Activated CD4-positive, alpha-beta T cell treated with anti-CD3 and anti-CD28 coated beads for 36 hours (primary cell): ENCODE data around the gene COL8A2. TPM values are rescaled to one million over a fixed set of nuclear protein-coding genes. Genes with fewer than 3 reads are reported as not detected.
"Not testable (repeated sequence)": the region's sequence is repeated elsewhere in the genome, so short reads cannot be mapped to it uniquely, and the experiment has no call there.

Experiments used
- ATAC-seq: fragments of 200-7000 bp; cut with Tn5 transposase; one replicate; pipeline ENCODE4 v1.10.0; 2021; ENCODE audit warnings: mild to moderate bottlenecking, moderate library complexity
- CTCF ChIA-PET: fragments of 350-600 bp; sonication (Branson Sonifier 250); formaldehyde crosslinking; loops from one replicate; lab custom pipeline; 2021; ENCODE audit warnings: antibody characterized with exemption; lab: Charles Lee
- POLR2A ChIA-PET: fragments of 350-600 bp; sonication (Branson Sonifier 250); formaldehyde crosslinking; loops from one replicate; lab custom pipeline; 2021; ENCODE audit warnings: antibody characterized with exemption, inconsistent platforms; lab: Charles Lee
- DNase-seq: peaks from one replicate; pipeline ENCODE4 v3.0.0-alpha.2; 2020
- H3K27ac Mint-ChIP-seq: one replicate; pipeline ENCODE4 v1.8.0; 2021; ENCODE audit warnings: mixed read lengths
- H3K27me3 Mint-ChIP-seq: one replicate; pipeline ENCODE4 v1.8.0; 2021; ENCODE audit warnings: mixed read lengths
- H3K36me3 Mint-ChIP-seq: one replicate; pipeline ENCODE4 v1.8.0; 2021; ENCODE audit warnings: low read depth, mixed read lengths
- H3K4me1 Mint-ChIP-seq: one replicate; pipeline ENCODE4 v1.8.0; 2021; ENCODE audit warnings: mixed read lengths
- H3K4me3 Mint-ChIP-seq: one replicate; pipeline ENCODE4 v1.8.0; 2021; ENCODE audit warnings: mild to moderate bottlenecking, moderate library complexity, mixed read lengths
- H3K9me3 Mint-ChIP-seq: one replicate; pipeline ENCODE4 v1.8.0; 2021; ENCODE audit warnings: low read depth, mixed read lengths
- intact Hi-C, 2 experiments: fragments of 100-400 bp; cut with DNase I in 1 of 2; cut with micrococcal nuclease in 1 of 2; formaldehyde crosslinking; loops; one replicate each; pipeline versions ENCODE4 v1.14.2 to v1.15.1; 2022 to 2024; cut with DNase I, micrococcal nuclease
- total RNA-seq, 2 experiments: library from RNA; stranded (reverse); gene quantifications; one replicate each; pipeline ENCODE4 v1.2.3, GENCODE V29; 2021

Gene COL8A2
- total RNA-seq, 2 experiments from 2014 or later: 0.05 TPM

GRCh38 chr1:36163426-36163825 lies 38.4 kb upstream of the COL8A2 start:
- POLR2A ChIA-PET: interaction anchor here (0.9 to 2.3 kb wide), 2 partner anchors 13 to 60 kb away, joined by 7 to 10 read pairs; partner anchors contain the start of gene TRAPPC3
- H3K4me1 Mint-ChIP-seq: peaks cover 70% of the 10 kb centered on the region
- H3K4me3 Mint-ChIP-seq: no peak overlapping the region
- no peaks in the 10 kb centered on the region for H3K27me3 Mint-ChIP-seq
- peak overlapping the region; percentile 94 for H3K27ac Mint-ChIP-seq
- no peak for ATAC-seq
- no peak for DNase-seq
- peaks cover 44% of the 10 kb centered on the region for H3K36me3 Mint-ChIP-seq
- CTCF ChIA-PET: interaction anchor here (0.7 to 5.8 kb wide), 4 partner anchors 13 to 60 kb away, joined by 3 to 65 read pairs (median 16); partner anchors contain the start of genes THRAP3 and TRAPPC3
- H3K9me3 Mint-ChIP-seq: no peaks in the 10 kb centered on the region
- intact Hi-C loops: no loop called here

- DNase-seq (no peak), ATAC-seq (no peak)
- ChIA-PET CTCF (interaction anchor here (0.5 to 5.8 kb wide), 8 partner anchors 10 to 238 kb away, joined by 3 to 65 read pairs (median 4); partner anchors contain the start of gene TRAPPC3), POLR2A (interaction anchor here (0.8 to 2.3 kb wide), 2 partner anchors 13 to 61 kb away, joined by 5 to 10 read pairs; partner anchors contain the start of gene TRAPPC3)
- H3K9me3 Mint-ChIP-seq: no peaks in the 10 kb centered on the region
- peaks cover 74% of the 10 kb centered on the region for H3K4me1 Mint-ChIP-seq
- H3K36me3 Mint-ChIP-seq: peaks cover 47% of the 10 kb centered on the region
- intact Hi-C loops: no loop called here
- H3K4me3 Mint-ChIP-seq: peak overlapping the region; percentile 76
- peak overlapping the region; percentile 94 for H3K27ac Mint-ChIP-seq
- no peaks in the 10 kb centered on the region for H3K27me3 Mint-ChIP-seq
Measured at GRCh38 chr1:36162680-36163239, 37.7 kb upstream of the COL8A2 start.

- Mint-ChIP-seq H3K27ac (peak overlapping the region; percentile 94), H3K9me3 (no peaks in the 10 kb centered on the region), H3K4me3 (peak overlapping the region; percentile 76), H3K27me3 (no peaks in the 10 kb centered on the region), H3K36me3 (peaks cover 50% of the 10 kb centered on the region), H3K4me1 (peaks cover 69% of the 10 kb centered on the region)
- CTCF ChIA-PET: interaction anchor here (0.7 to 5.8 kb wide), 11 partner anchors 9 to 207 kb away, joined by 3 to 65 read pairs (median 4); partner anchors contain the start of gene TRAPPC3
- DNase-seq (peak; percentile 71), ATAC-seq (peak; percentile 40)
- POLR2A ChIA-PET: interaction anchor here (0.8 to 2.3 kb wide), 5 partner anchors 12 to 1315 kb away, joined by 3 to 14 read pairs (median 5); partner anchors contain the start of genes THRAP3 and TRAPPC3
- intact Hi-C loops: loop anchor here in 1 of 2 experiments (1.0 kb wide), 2 partner anchors 62 to 231 kb away; partner anchors contain the start of genes AGO3 and THRAP3
Measured at GRCh38 chr1:36161641-36162531, 36.9 kb upstream of the COL8A2 start.

GRCh38 chr1:36160949-36161485 lies 36.0 kb upstream of the COL8A2 start:
- Mint-ChIP-seq H3K27ac (peak overlapping the region; percentile 94), H3K4me1 (peaks cover 62% of the 10 kb centered on the region), H3K27me3 (no peaks in the 10 kb centered on the region), H3K36me3 (peaks cover 46% of the 10 kb centered on the region), H3K4me3 (peak overlapping the region; percentile 76), H3K9me3 (no peaks in the 10 kb centered on the region)
- intact Hi-C loops: loop anchor here in 1 of 2 experiments (1.0 kb wide), 2 partner anchors 63 to 230 kb away; partner anchors contain the start of genes AGO3 and THRAP3
- CTCF ChIA-PET: interaction anchor here (0.6 to 5.8 kb wide), 12 partner anchors 8 to 208 kb away, joined by 3 to 65 read pairs (median 3); partner anchors contain the start of gene TRAPPC3
- DNase-seq (peak; percentile 86), ATAC-seq (peak; percentile 59)
- POLR2A ChIA-PET: interaction anchor here (0.6 to 3.7 kb wide), 8 partner anchors 10 to 1316 kb away, joined by 3 to 34 read pairs (median 4); partner anchors contain the start of genes OSCP1, THRAP3 and TRAPPC3

DNA sequence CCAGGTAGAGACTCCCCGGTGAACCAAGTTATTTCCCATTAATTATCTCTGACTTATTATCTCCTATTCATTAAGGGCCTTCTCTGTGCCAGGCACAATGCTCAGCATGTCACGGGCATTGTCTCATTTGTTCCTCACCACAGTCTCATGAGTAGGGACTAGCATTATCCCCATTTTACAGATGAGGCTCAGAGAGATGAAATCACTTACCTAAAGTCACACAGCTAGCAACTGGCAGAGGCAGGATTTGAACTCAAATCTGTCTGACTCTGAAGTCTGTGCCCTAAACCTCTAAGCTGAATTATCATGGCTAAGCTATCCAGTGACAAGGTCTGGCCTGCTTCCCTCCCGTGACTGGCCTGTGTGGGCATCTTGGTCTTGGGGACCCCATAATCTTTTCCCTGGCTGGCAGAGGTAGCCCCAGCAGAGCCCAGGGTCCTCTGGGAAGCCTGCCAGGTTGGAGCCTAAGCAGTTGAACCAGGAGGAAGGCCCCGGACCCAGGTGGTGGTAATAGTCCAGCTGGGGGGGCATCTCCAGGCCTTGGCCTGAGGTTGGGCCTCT lies 35.4 kb upstream of the COL8A2 start:
- H3K36me3 Mint-ChIP-seq: peaks cover 46% of the 10 kb centered on the region
- H3K4me1 Mint-ChIP-seq: peaks cover 60% of the 10 kb centered on the region
- CTCF ChIA-PET: interaction anchor here (0.7 to 5.8 kb wide), 10 partner anchors 10 to 209 kb away, joined by 3 to 65 read pairs (median 4); partner anchors contain the start of gene TRAPPC3
- POLR2A ChIA-PET: interaction anchor here (0.6 to 3.7 kb wide), 8 partner anchors 9 to 1317 kb away, joined by 3 to 34 read pairs (median 4); partner anchors contain the start of genes OSCP1, THRAP3 and TRAPPC3
- DNase-seq (peak; percentile 31), ATAC-seq (no peak)
- intact Hi-C loops: no loop called here
- H3K4me3 Mint-ChIP-seq: peak overlapping the region; percentile 76
- no peaks in the 10 kb centered on the region for H3K9me3 Mint-ChIP-seq
- no peaks in the 10 kb centered on the region for H3K27me3 Mint-ChIP-seq
- H3K27ac Mint-ChIP-seq: peak overlapping the region; percentile 94

DNA sequence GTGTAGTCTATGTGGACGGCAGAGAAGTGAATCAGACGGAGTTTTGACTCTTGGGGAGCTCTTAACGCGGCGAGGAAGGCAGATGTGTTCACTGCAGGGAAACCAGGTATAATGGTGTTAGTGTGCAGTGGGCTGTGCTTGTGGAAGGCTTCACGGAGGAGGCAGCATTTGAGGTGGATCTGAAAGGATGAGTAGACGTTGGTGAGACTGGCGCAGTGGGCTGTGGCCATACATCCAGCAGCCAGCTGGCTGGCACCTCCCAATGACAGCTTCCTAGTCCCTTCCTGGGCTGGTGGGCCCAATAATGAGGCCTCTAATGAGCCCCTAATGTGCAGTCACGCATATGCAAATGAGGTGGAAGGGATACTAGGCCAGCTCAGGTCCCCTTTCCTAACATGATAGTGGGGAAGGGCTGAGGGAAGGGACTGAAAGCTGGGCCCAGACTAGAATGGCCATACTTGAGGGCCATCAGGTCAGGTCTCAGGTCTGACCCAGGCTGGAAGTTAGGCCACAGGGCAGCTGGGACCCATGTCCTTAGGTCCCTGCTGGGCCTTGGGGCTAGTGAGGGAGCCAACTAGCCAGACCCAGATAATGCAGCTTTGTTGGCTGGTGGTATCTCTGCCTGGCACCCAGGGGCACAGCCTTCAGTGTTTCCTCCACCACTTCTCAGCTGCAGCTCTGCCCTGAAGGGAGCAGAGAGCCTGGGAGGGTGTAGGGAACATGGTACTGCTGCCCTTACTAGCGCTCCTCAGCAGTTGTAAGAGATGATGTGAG lies 34.8 kb upstream of the COL8A2 start:
- Mint-ChIP-seq H3K27ac (peak overlapping the region; percentile 94), H3K36me3 (peaks cover 45% of the 10 kb centered on the region), H3K4me3 (peak overlapping the region; percentile 76), H3K9me3 (no peaks in the 10 kb centered on the region), H3K4me1 (peaks cover 61% of the 10 kb centered on the region), H3K27me3 (no peaks in the 10 kb centered on the region)
- DNase-seq (peak; percentile 34), ATAC-seq (no peak)
- ChIA-PET POLR2A (interaction anchor here (0.6 to 3.7 kb wide), 6 partner anchors 8 to 110 kb away, joined by 3 to 34 read pairs (median 4); partner anchors contain the start of genes THRAP3 and TRAPPC3), CTCF (interaction anchor here (0.9 to 5.8 kb wide), 5 partner anchors 10 to 140 kb away, joined by 3 to 65 read pairs (median 19); partner anchors contain the start of gene TRAPPC3)
- intact Hi-C loops: loop anchor here in 1 of 2 experiments (5.0 kb wide), 2 partner anchors 968 to 1292 kb away; partner anchors contain the start of gene SFPQ

GRCh38 chr1:36158827-36159252 lies 33.8 kb upstream of the COL8A2 start:
- ChIA-PET CTCF (interaction anchor here (0.7 to 5.8 kb wide), 4 partner anchors 9 to 261 kb away, joined by 3 to 65 read pairs (median 16); partner anchors contain the start of gene TRAPPC3), POLR2A (interaction anchor here (1.2 to 3.7 kb wide), 2 partner anchors 10 to 65 kb away, joined by 4 to 34 read pairs; partner anchors contain the start of genes THRAP3 and TRAPPC3)
- not testable (repeated sequence) for H3K9me3 Mint-ChIP-seq

DNA sequence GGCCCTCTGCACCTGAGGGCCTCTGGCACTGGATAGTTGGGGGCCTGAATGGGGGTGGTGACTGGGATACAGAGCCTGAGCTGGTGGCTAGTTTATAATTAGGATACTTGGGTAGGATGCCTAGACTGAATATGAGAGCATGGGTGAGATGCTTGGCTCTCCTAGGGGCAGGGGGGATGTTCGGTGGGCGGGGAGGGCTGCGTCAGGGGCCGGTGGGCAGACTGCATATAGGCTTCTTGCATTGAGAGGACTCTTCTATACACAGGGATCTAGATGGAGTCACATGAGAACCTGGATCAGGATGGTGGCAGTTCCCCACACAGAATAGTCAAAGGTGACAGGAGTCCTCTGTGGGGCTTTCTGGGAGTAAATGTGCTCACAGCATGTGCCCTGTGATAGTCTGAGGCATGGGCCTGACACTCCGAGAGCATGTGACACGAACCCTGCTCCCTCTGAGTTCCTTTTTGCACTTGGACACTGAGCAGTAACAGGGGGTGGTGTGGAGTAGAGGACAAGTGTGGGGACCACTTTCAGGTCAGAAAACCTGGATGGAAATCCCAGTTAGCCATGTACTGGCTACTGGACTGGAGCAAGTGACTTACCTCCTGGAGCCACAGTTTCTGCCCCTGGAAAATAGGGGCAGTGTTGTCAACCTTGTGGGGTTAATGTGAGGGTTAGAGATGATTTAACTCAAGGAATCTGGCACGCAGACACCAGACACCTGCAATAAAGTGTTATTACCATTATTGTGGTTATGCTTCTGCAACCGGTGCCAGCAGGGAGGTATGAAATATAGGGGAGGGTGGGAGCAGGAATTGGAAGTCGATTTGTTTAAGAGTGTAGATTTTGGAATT lies 33.2 kb upstream of the COL8A2 start:
- Mint-ChIP-seq H3K4me1 (peaks cover 64% of the 10 kb centered on the region), H3K27me3 (no peaks in the 10 kb centered on the region), H3K9me3 (no peaks in the 10 kb centered on the region), H3K4me3 (peak overlapping the region; percentile 88), H3K36me3 (peaks cover 37% of the 10 kb centered on the region), H3K27ac (peak overlapping the region; percentile 89)
- DNase-seq (peak; percentile 47), ATAC-seq (no peak)
- ChIA-PET POLR2A (interaction anchor here (3.7 kb wide), 1 partner anchor 9 kb away, joined by 34 read pairs; the partner anchor contains the start of gene TRAPPC3), CTCF (interaction anchor here (5.8 kb wide), 1 partner anchor 8 kb away, joined by 65 read pairs; the partner anchor contains the start of gene TRAPPC3)
- intact Hi-C loops: loop anchor here (1.0 to 5.0 kb wide), 3 partner anchors 9 to 1291 kb away; partner anchors contain the start of genes SFPQ (in 1 of the 2) and TRAPPC3 (in 1 of the 2)

More at GRCh38 chr1:36158827-36159252, 33.8 kb upstream of the COL8A2 start:
- not testable (repeated sequence) for H3K27me3 Mint-ChIP-seq, DNase-seq, ATAC-seq
- peaks cover 37% of the 10 kb centered on the region for H3K36me3 Mint-ChIP-seq
- peak overlapping the region; percentile 88 for H3K4me3 Mint-ChIP-seq
- H3K27ac Mint-ChIP-seq: peak overlapping the region; percentile 94
- peaks cover 61% of the 10 kb centered on the region for H3K4me1 Mint-ChIP-seq
- intact Hi-C loops: loop anchor here in 1 of 2 experiments (5.0 kb wide), 2 partner anchors 967 to 1292 kb away; partner anchors contain the start of gene SFPQ
